Effector memory CD8-positive, alpha-beta T cell (primary cell): ENCODE data around the gene MTMR3.

Experiments
- ATAC-seq: fragments of 150-1000 bp; cut with Tn5 transposase; replicated peaks from 2 replicates; pipeline ENCODE4 v1.10.0; 2021; ENCODE audit warnings: mild to moderate bottlenecking, moderate library complexity
- DNase-seq, 3 experiments: peaks; one replicate each; pipeline ENCODE4 v3.0.0; 2021
- H3K27ac Mint-ChIP-seq, 2 donors: one replicate each; pipeline ENCODE4 v1.8.0; 2022; ENCODE audit warnings: mild to moderate bottlenecking in 2 of 2, mixed read lengths in 2 of 2, moderate library complexity in 2 of 2
- H3K27me3 Mint-ChIP-seq, 2 donors: one replicate each; pipeline ENCODE4 v1.8.0; 2022; ENCODE audit warnings: mixed read lengths in 2 of 2
- H3K36me3 Mint-ChIP-seq: one replicate; pipeline ENCODE4 v1.8.0; 2022; ENCODE audit warnings: mild to moderate bottlenecking, moderate library complexity, mixed read lengths; ENCODE audit not compliant: insufficient read depth
- H3K4me1 Mint-ChIP-seq, 2 donors: one replicate each; pipeline ENCODE4 v1.8.0; 2022; ENCODE audit warnings: low read depth in 2 of 2, mixed read lengths in 2 of 2
- H3K4me3 Mint-ChIP-seq, 2 donors: one replicate each; pipeline ENCODE4 v1.8.0; 2022; ENCODE audit warnings: mild to moderate bottlenecking in 2 of 2, mixed read lengths in 2 of 2, moderate library complexity in 2 of 2
- H3K9me3 Mint-ChIP-seq, 2 donors: one replicate each; pipeline ENCODE4 v1.8.0; 2022; ENCODE audit warnings: mixed read lengths in 2 of 2

Gene MTMR3

DNA sequence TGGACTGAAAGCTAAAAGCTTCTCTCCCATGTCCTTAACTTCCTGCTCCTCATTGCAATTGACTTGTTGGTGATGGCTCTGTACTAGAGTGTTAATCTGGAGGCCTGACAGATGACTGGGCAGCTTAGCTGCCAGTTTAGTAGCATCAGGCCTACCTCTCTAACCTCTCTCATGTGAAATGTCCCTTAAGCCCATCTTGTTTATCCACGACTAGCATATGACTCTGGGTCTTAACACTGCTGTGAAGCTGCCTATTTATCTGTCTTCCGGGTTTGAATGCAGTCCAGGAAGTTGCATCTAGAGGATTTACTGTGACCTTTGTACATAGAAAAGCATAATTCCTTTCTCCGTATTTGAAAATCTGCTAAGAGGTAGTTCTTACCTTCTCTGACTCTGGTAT lies 112.0 kb downstream of the MTMR3 start:
- DNase-seq: no peak
- Mint-ChIP-seq H3K36me3 (peaks cover 50% of the 10 kb centered on the region), H3K4me3 (no peak overlapping the region), H3K4me1 (peaks cover 0 to 5% of the 10 kb centered on the region in 2 donors), H3K9me3 (no peaks in the 10 kb centered on the region), H3K27me3 (no peaks in the 10 kb centered on the region), H3K27ac (peak overlapping the region; percentile 54 to 67)
- no peak for ATAC-seq

DNA sequence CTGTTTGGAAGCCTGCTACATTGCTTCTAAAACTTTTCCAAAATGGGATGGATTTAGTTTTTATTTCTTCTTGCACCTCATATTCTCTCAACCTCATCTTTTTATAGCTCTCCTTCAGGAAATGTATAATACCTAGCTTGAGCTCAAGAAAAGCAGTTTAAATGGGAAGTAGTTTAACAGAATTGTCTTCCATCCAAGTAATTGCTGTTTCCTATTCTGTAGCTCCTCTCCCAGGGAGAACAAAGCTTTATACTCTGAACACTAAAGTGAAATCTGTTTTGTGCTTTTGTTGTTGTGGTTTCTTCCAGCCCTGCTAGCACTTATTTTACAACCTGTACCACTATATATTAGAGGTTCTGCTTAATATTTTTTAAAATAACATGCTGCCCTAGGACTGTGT lies 114.1 kb downstream of the MTMR3 start:
- Mint-ChIP-seq H3K9me3 (no peaks in the 10 kb centered on the region), H3K27me3 (no peaks in the 10 kb centered on the region), H3K4me1 (peaks cover 0 to 5% of the 10 kb centered on the region in 2 donors), H3K4me3 (no peak overlapping the region), H3K27ac (peak overlapping the region in 1 of 2 donors; percentile 54), H3K36me3 (peaks cover 45% of the 10 kb centered on the region)
- DNase-seq: no peak
- no peak for ATAC-seq

DNA sequence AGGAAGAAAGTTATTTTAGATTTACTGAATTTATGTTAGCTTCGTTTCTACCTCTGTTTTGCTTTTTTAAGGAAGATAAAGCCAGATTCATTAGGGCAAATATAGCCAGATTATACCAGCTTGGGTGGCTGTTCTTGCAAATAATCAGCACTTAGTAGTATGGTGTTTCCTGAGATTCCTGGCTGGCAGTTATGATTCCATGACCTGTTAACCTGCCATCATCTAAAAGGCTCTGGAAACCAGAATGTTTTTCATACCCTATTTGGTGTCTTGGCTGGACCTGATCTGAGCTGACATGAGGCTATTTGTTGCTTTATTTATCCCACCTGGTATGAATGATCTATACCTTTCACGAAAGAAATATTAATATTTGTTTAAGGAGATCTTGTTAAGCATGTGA lies 114.5 kb downstream of the MTMR3 start:
- no peaks in the 10 kb centered on the region for H3K27me3 Mint-ChIP-seq
- ATAC-seq (no peak), DNase-seq (no peak)
- no peaks in the 10 kb centered on the region for H3K9me3 Mint-ChIP-seq
- H3K4me3 Mint-ChIP-seq: no peak overlapping the region
- peak overlapping the region in 1 of 2 donors; percentile 54 for H3K27ac Mint-ChIP-seq
- H3K36me3 Mint-ChIP-seq: peaks cover 41% of the 10 kb centered on the region
- H3K4me1 Mint-ChIP-seq: peaks cover 0 to 5% of the 10 kb centered on the region in 2 donors

DNA sequence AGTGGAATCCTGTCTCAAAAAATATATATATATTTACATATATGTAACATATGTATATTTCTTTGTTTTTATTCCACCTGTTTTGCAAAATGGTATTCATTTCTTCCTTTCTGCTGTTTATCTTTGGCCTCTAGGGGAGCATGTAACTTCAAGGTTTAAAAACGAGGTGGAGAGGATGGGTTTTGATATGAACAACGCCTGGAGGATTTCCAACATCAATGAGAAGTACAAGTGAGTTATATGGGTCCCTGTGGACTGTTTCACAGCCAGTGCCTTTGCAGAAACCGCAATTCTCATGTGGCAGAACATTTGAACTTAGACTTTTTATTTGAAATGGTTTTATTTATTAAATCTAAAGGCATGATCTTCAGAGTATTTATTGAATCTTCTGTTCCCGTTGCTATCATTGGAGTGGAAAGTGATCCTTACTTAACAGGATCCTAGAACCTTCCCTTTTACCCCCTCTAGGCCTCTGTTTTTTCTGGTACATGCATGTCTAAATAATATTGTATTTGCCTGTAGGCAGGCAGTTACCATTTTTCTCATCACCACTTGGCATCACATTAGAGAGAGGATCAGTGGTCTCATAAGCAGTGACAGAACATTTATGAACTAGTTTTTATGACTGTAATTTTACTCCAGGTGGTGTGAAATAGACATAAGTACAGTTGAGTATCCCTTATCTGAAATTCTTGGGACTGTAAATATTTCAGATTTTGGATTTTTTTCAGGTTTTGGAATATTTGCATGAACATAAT lies 115.8 kb downstream of the MTMR3 start:
- no peaks in the 10 kb centered on the region for H3K9me3 Mint-ChIP-seq
- no peak overlapping the region for H3K27ac Mint-ChIP-seq
- H3K36me3 Mint-ChIP-seq: peaks cover 35% of the 10 kb centered on the region
- H3K4me1 Mint-ChIP-seq: peaks cover 0 to 5% of the 10 kb centered on the region in 2 donors
- no peak for DNase-seq
- H3K4me3 Mint-ChIP-seq: no peak overlapping the region
- no peaks in the 10 kb centered on the region for H3K27me3 Mint-ChIP-seq
- no peak for ATAC-seq

- Mint-ChIP-seq H3K4me1 (no peaks in the 10 kb centered on the region), H3K27ac (peak overlapping the region in 1 of 2 donors; percentile 59), H3K36me3 (peaks cover 28% of the 10 kb centered on the region), H3K27me3 (no peaks in the 10 kb centered on the region), H3K9me3 (no peaks in the 10 kb centered on the region), H3K4me3 (no peak overlapping the region)
- DNase-seq (no peak), ATAC-seq (no peak)
Observed at GRCh38 chr22:30000566-30000965, 117.6 kb downstream of the MTMR3 start.

DNA sequence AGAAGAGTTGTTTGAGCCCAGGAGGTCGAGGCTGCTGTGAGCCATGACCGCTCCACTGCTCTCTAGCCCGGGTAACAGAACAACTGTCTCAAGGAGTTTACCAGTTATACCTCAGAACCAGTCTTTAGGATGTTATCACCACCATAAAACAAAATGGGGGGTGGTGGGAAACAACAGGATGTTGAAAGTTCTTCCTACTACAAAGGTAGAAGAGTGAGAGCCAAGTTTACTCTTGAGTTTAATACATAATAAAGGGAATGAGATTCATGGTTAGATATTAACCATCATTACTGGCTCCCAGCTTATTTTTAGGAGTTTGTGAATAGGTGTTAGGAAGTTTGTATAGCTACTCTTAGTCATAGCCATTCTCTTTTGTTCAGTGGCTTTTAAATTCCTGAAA lies 118.5 kb downstream of the MTMR3 start:
- no peak overlapping the region for H3K4me3 Mint-ChIP-seq
- DNase-seq (no peak), ATAC-seq (no peak)
- H3K27me3 Mint-ChIP-seq: no peaks in the 10 kb centered on the region
- no peaks in the 10 kb centered on the region for H3K4me1 Mint-ChIP-seq
- H3K36me3 Mint-ChIP-seq: peaks cover 28% of the 10 kb centered on the region
- H3K27ac Mint-ChIP-seq: peak overlapping the region; percentile 53 to 66
- H3K9me3 Mint-ChIP-seq: no peaks in the 10 kb centered on the region

DNA sequence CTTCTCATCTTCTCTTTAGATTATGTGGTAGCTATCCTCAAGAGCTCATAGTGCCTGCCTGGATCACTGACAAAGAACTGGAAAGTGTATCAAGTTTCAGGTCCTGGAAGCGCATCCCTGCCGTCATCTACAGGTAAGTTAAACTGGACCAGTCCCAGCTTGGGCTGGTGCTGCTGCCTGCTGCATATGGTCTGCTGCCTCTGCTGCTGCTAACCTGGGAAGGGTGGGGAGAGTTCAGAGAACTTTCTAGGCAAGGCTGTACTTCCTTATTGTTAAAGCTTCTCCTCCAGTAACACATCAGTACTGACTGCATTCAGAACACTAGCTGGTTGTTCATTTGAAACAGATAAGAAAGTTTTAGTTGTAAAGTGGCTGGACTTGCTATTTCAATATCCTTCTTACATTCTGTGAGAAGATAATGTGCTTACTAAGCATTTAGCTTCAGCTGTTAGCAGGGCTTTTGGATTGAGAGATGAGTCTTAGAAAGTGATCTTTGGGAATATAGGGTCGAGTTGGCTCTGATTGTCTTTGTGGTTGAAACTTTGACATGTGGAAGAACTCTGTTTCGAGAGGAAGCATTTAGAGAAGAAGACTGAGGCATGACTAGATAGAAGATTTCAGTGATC lies 120.0 kb downstream of the MTMR3 start:
- no peak for ATAC-seq
- H3K4me1 Mint-ChIP-seq: no peaks in the 10 kb centered on the region
- H3K27me3 Mint-ChIP-seq: no peaks in the 10 kb centered on the region
- DNase-seq: no peak
- peak overlapping the region in 1 of 2 donors; percentile 59 for H3K27ac Mint-ChIP-seq
- H3K9me3 Mint-ChIP-seq: no peaks in the 10 kb centered on the region
- no peak overlapping the region for H3K4me3 Mint-ChIP-seq
- peaks cover 35% of the 10 kb centered on the region for H3K36me3 Mint-ChIP-seq

GRCh38 chr22:30004101-30004500 lies 121.1 kb downstream of the MTMR3 start:
- DNase-seq (no peak), ATAC-seq (no peak)
- Mint-ChIP-seq H3K36me3 (peaks cover 40% of the 10 kb centered on the region), H3K27me3 (no peaks in the 10 kb centered on the region), H3K27ac (peak overlapping the region; percentile 51 to 59), H3K9me3 (no peaks in the 10 kb centered on the region), H3K4me3 (no peak overlapping the region), H3K4me1 (no peaks in the 10 kb centered on the region)

DNA sequence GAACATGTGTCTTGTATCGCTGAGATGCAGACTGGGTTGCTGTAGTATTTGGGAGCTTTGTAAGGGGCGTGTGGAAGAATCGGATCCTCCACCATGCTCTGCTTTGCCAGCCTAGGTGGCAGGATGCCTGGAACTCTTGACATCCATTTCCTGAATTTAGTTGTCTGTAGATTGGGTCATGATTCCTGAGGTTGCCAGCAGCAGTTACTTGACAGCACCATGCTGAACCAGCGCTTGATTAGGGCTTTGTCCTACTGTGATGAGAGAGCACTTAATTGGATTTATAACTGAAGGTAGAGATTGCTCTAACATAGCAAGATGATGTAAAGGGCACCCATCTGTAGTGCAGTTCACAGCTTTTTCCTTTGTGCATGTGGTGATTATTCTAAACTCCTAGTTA lies 121.7 kb downstream of the MTMR3 start:
- Mint-ChIP-seq H3K36me3 (peaks cover 35% of the 10 kb centered on the region), H3K27ac (peak overlapping the region in 1 of 2 donors; percentile 59), H3K4me3 (no peak overlapping the region), H3K9me3 (no peaks in the 10 kb centered on the region), H3K4me1 (no peaks in the 10 kb centered on the region), H3K27me3 (no peaks in the 10 kb centered on the region)
- DNase-seq: no peak
- ATAC-seq: no peak

DNA sequence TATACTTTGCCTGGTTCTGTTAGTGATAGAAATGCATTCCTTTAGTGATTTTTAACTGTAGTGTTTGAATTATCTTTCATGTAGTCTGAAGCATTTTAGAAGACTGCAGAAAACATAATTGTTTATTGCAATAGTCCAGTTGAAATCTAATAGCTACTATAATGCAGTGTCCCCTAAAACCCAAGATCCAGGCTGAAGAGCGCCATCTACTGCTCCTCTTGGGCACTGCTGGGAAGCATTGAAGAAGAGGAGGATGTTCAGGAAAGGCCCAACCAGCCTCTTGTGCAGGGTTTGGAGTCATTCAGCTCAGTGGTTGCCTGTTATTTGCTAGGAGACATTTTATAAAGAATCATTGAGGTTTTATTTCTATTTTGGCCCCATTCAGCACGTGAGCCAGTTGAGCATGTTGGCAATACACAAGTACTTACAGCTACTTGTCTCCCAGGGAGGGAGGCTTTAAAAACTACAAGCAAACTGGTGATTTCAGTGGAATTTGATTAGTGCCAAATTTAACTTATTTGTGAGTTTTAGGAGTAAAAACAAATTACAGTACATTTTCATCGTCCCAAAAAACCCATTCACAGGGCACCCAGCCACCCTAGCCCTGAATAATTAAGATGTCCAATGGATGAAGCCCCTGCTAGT lies 122.4 kb downstream of the MTMR3 start:
- H3K27ac Mint-ChIP-seq: peak overlapping the region in 1 of 2 donors; percentile 59
- ATAC-seq: peak; percentile 58
- DNase-seq: peak; percentile 48 to 67 (median 51)
- no peaks in the 10 kb centered on the region for H3K9me3 Mint-ChIP-seq
- H3K4me1 Mint-ChIP-seq: no peaks in the 10 kb centered on the region
- H3K36me3 Mint-ChIP-seq: peaks cover 32% of the 10 kb centered on the region
- no peak overlapping the region for H3K4me3 Mint-ChIP-seq
- H3K27me3 Mint-ChIP-seq: no peaks in the 10 kb centered on the region

DNA sequence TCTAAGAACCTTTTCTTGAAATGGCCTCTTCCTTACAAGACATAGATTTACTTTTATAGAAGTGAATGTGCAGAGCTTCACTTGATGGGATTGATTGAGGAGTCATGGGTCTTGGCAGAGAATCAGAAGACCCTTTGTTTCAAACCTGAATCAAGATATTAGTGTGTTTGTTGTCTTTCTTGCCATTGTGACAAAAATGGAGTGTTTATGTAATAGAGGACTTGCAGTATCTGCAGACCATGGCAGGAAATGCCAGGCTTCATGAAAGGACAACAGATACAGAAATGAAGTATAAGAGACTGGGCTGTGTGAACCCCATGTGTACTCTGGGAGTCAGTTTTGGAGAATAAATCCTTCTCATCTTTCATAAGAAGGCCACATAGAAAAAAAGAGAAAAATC lies 124.4 kb downstream of the MTMR3 start:
- Mint-ChIP-seq H3K27ac (no peak overlapping the region), H3K9me3 (no peaks in the 10 kb centered on the region), H3K36me3 (peaks cover 31% of the 10 kb centered on the region), H3K4me1 (no peaks in the 10 kb centered on the region), H3K27me3 (no peaks in the 10 kb centered on the region), H3K4me3 (no peak overlapping the region)
- DNase-seq (no peak), ATAC-seq (no peak)

DNA sequence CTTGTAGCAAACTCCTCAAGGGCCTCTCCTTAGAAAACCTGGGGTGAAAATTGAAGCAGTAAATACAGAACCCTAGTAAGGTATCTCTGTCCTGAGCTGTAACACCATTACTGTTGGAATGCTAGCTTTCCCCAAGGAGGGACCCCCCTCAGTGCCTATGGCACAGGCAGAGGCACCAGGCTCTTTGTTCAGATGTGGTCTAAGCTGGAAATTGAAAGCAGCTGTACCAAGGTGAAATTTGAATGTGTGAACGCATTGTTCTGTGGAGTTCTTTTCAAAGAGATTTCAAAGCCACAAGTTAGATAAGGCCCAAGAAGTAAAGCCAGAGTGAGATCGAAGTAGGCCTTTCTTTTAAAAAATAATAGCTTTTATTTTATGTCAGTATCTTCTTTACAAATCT lies 125.4 kb downstream of the MTMR3 start:
- Mint-ChIP-seq H3K27ac (no peak overlapping the region), H3K9me3 (no peaks in the 10 kb centered on the region), H3K4me3 (no peak overlapping the region), H3K4me1 (no peaks in the 10 kb centered on the region), H3K36me3 (peaks cover 36% of the 10 kb centered on the region), H3K27me3 (no peaks in the 10 kb centered on the region)
- ATAC-seq: no peak
- no peak for DNase-seq

GRCh38 chr22:30009478-30009877 lies 126.5 kb downstream of the MTMR3 start:
- H3K36me3 Mint-ChIP-seq: peaks cover 37% of the 10 kb centered on the region
- H3K4me1 Mint-ChIP-seq: no peaks in the 10 kb centered on the region
- no peaks in the 10 kb centered on the region for H3K27me3 Mint-ChIP-seq
- ATAC-seq (no peak), DNase-seq (no peak)
- H3K4me3 Mint-ChIP-seq: no peak overlapping the region
- no peak overlapping the region for H3K27ac Mint-ChIP-seq
- H3K9me3 Mint-ChIP-seq: no peaks in the 10 kb centered on the region
